HCT116 (cell line): ENCODE measurements around the gene RASL12. TPM values are rescaled to one million over a fixed set of nuclear protein-coding genes. Genes with fewer than 3 reads are reported as not detected.

Experiments used
- ATAC-seq: fragments of 200-7000 bp; cut with Tn5 transposase; 2 replicates; pipeline ENCODE4 v1.9.1; 2020; ENCODE audit warnings: mild to moderate bottlenecking, moderate library complexity
- BruUV-seq: library from RNA; stranded (reverse); fragments of 400-500 nt; replicated peaks from 2 replicates; lab custom pipeline; 2021; lab: Mats Ljungman, UMichigan
- CTCF ChIA-PET: fragments of 300-600 bp; sonication (Branson Sonifier 250); formaldehyde crosslinking; loops from one replicate; lab custom pipeline; 2021; ENCODE audit warnings: antibody characterized with exemption; lab: Charles Lee
- POLR2A ChIA-PET: fragments of 300-600, 350-600 bp; sonication (Branson Sonifier 250); formaldehyde crosslinking; loops from one replicate; lab custom pipeline; 2021; ENCODE audit warnings: antibody characterized with exemption; lab: Charles Lee
- RAD21 ChIA-PET, 2 experiments: fragments of 300-600 bp; sonication (Branson Sonifier 250); formaldehyde crosslinking; loops; one replicate each; lab custom pipeline; 2023; ENCODE audit warnings: low total read pairs in 2 of 2; ENCODE audit not compliant: uncharacterized antibody in 2 of 2, unreplicated experiment in 2 of 2, low non-redundant PET in 1 of 2; lab: Charles Lee
- DNase-seq: peaks from one replicate; pipeline ENCODE4 v3.0.0-alpha.2; 2010; ENCODE audit warnings: low read depth, low spot score
- H2AFZ ChIP-seq: fragments of 200-600 bp; shearing (Covaris generic), sonication (generic); 2 replicates; pipeline ENCODE4 v1.6.1; 2017; ENCODE audit warnings: low read depth, mixed run types, mixed read lengths, antibody characterized with exemption, low read length; ENCODE audit not compliant: poor library complexity, severe bottlenecking
- H3K27ac ChIP-seq: 2 replicates; pipeline ENCODE4 v1.5.1; 2012; ENCODE audit warnings: low read depth, low read length
- H3K27me3 ChIP-seq: fragments of 200-600 bp; sonication (generic); 2 replicates; pipeline ENCODE4 v1.6.1; 2016; ENCODE audit warnings: mixed run types, low read length, mixed read lengths; ENCODE audit not compliant: insufficient read depth
- H3K36me3 ChIP-seq, 2 experiments: fragments of 200-500 bp in 1 of 2; fragments of 200-600 bp in 1 of 2; sonication (Bioruptor generic) in 1 of 2; sonication (generic) in 1 of 2; 2 replicates each; pipeline versions ENCODE4 v1.5.1 to v1.6.1; 2014 to 2016; ENCODE audit warnings: low read length in 2 of 2, inconsistent platforms in 1 of 2, mixed read lengths in 1 of 2, mixed run types in 1 of 2; ENCODE audit not compliant: insufficient read depth in 2 of 2, control insufficient read depth in 1 of 2
- H3K4me1 ChIP-seq, 2 experiments: fragments of 200-600 bp in 1 of 2; sonication (generic) in 1 of 2; 2 replicates each; pipeline versions ENCODE4 v1.5.1 to v1.6.1; 2012 to 2017; ENCODE audit warnings: low read length in 2 of 2, inconsistent platforms in 1 of 2, mild to moderate bottlenecking in 1 of 2, mixed read lengths in 1 of 2, mixed run types in 1 of 2, moderate library complexity in 1 of 2; ENCODE audit not compliant: insufficient read depth in 2 of 2, control insufficient read depth in 1 of 2
- H3K4me2 ChIP-seq: fragments of 200-600 bp; sonication (generic); 2 replicates; pipeline ENCODE4 v1.6.1; 2017; ENCODE audit warnings: mixed run types, low read length, mixed read lengths
- H3K4me3 ChIP-seq, 2 experiments: fragments of 200-600 bp in 1 of 2; sonication (generic) in 1 of 2; replicated peaks in 1 of 2; 2 replicates each; pipeline ENCODE4 v1.5.1; 2011 to 2016; ENCODE audit warnings: low read length in 2 of 2, control low read depth in 1 of 2, low read depth in 1 of 2, mild to moderate bottlenecking in 1 of 2, mixed read lengths in 1 of 2, mixed run types in 1 of 2
- H3K79me2 ChIP-seq: fragments of 200-600 bp; sonication (generic); 2 replicates; pipeline ENCODE4 v1.6.1; 2017; ENCODE audit warnings: mild to moderate bottlenecking, mixed run types, low read length, moderate library complexity, mixed read lengths; ENCODE audit not compliant: insufficient read depth
- H3K9ac ChIP-seq: fragments of 200-600 bp; sonication (generic); 2 replicates; pipeline ENCODE4 v1.6.1; 2016; ENCODE audit warnings: low read length, mixed read lengths
- H3K9me2 ChIP-seq: fragments of 200-600 bp; sonication (generic), shearing (Covaris generic); 2 replicates; pipeline ENCODE4 v1.6.1; 2017; ENCODE audit warnings: mixed run types, mild to moderate bottlenecking, moderate library complexity; ENCODE audit not compliant: insufficient read depth
- H3K9me3 ChIP-seq, 2 experiments: fragments of 200-500 bp in 1 of 2; fragments of 200-600 bp in 1 of 2; sonication (Bioruptor generic) in 1 of 2; sonication (generic) in 1 of 2; 2 replicates each; pipeline ENCODE4 v1.6.1; 2014 to 2017; ENCODE audit warnings: low read length in 2 of 2, mixed read lengths in 2 of 2, inconsistent platforms in 1 of 2, low read depth in 1 of 2, mild to moderate bottlenecking in 1 of 2, mixed run types in 1 of 2, moderate library complexity in 1 of 2; ENCODE audit not compliant: control insufficient read depth in 1 of 2, insufficient read depth in 1 of 2
- H4K20me1 ChIP-seq: fragments of 200-600 bp; sonication (generic), shearing (Covaris generic); 2 replicates; pipeline ENCODE4 v1.6.1; 2017; ENCODE audit warnings: mixed run types, mild to moderate bottlenecking, moderate library complexity; ENCODE audit not compliant: insufficient read depth
- ATF3 ChIP-seq: IDR thresholded peaks from 2 replicates; pipeline ENCODE4 v1.6.1; 2012
- CBX3 ChIP-seq: IDR thresholded peaks from 2 replicates; pipeline ENCODE4 v1.6.1; 2012; ENCODE audit warnings: low read depth
- CEBPB ChIP-seq: IDR thresholded peaks from 2 replicates; pipeline ENCODE4 v1.6.1; 2012; ENCODE audit warnings: low read depth
- CTCF ChIP-seq, 3 experiments: fragments of 200-600 bp in 1 of 3; sonication (generic) in 1 of 3; IDR thresholded peaks in 2 of 3; conservative IDR thresholded peaks in 1 of 3; 2 replicates each; pipeline ENCODE4 v1.5.1; 2012 to 2017; ENCODE audit warnings: low read depth in 2 of 3, low read length in 2 of 3, antibody characterized with exemption in 1 of 3, borderline replicate concordance in 1 of 3, control low read depth in 1 of 3, mild to moderate bottlenecking in 1 of 3, mixed read lengths in 1 of 3, mixed run types in 1 of 3, moderate library complexity in 1 of 3; ENCODE audit not compliant: insufficient read depth in 1 of 3
- EGR1 ChIP-seq: IDR thresholded peaks from 2 replicates; pipeline ENCODE4 v1.6.1; 2012; ENCODE audit warnings: low read depth
- ELF1 ChIP-seq: IDR thresholded peaks from 2 replicates; pipeline ENCODE4 v1.6.1; 2012; ENCODE audit warnings: low read depth, borderline replicate concordance
- EZH2phosphoT487 ChIP-seq: fragments of 200-600 bp; IDR thresholded peaks from 2 replicates; pipeline ENCODE4 v1.6.1; 2018; ENCODE audit warnings: antibody characterized with exemption, borderline replicate concordance
- FOSL1 ChIP-seq: IDR thresholded peaks from 2 replicates; pipeline ENCODE4 v1.6.1; 2012; ENCODE audit warnings: low read depth
- JUND ChIP-seq: IDR thresholded peaks from 2 replicates; pipeline ENCODE4 v1.6.1; 2012
- POLR2AphosphoS5 ChIP-seq: IDR thresholded peaks from 2 replicates; pipeline ENCODE4 v1.6.1; 2011; ENCODE audit warnings: mild to moderate bottlenecking, low read depth, low read length, moderate library complexity
- RAD21 ChIP-seq: IDR thresholded peaks from 2 replicates; pipeline ENCODE4 v1.6.1; 2012; ENCODE audit warnings: low read depth, mild to moderate bottlenecking
- SIN3A ChIP-seq: IDR thresholded peaks from 2 replicates; pipeline ENCODE4 v1.6.1; 2012; ENCODE audit warnings: low read depth
- SRF ChIP-seq: IDR thresholded peaks from 2 replicates; pipeline ENCODE4 v1.6.1; 2012; ENCODE audit warnings: low read depth
- YY1 ChIP-seq: IDR thresholded peaks from 2 replicates; pipeline ENCODE4 v1.6.1; 2011; ENCODE audit warnings: low read length, low read depth, moderate library complexity, mild to moderate bottlenecking; ENCODE audit not compliant: insufficient replicate concordance; ENCODE audit errors: extremely low read depth
- ZFX ChIP-seq: fragments of 450-650 bp; IDR thresholded peaks from 2 replicates; pipeline ENCODE4 v1.6.1; 2017
- ZNF274 ChIP-seq: fragments of 200-500 bp; sonication (Bioruptor generic); IDR thresholded peaks from 2 replicates; pipeline ENCODE4 v1.6.1; 2014; ENCODE audit warnings: mild to moderate bottlenecking, low read depth, low read length, inconsistent platforms
- intact Hi-C: fragments of 100-400 bp; cut with micrococcal nuclease; formaldehyde crosslinking; loops from 2 replicates; pipeline ENCODE4 v1.10.0; 2022
- total RNA-seq: library from RNA; stranded (reverse); gene quantifications from one replicate; pipeline ENCODE4 v1.2.1, GENCODE V29; 2021; ENCODE audit not compliant: unreplicated experiment
- TF ChIP-seq, protein P1 (sequence below): IDR thresholded peaks from 2 replicates; pipeline ENCODE4 v1.6.1; 2012

The RASL12 gene
- total RNA-seq, 1 experiment from 2014 or later, result 0.25 TPM

GRCh38 chr15:65008983-65009382, 58.8 kb downstream of the RASL12 start:
- H3K9me3 ChIP-seq, result peaks cover 6 to 10% of the 10 kb centered on the region in 2 experiments; a peak in 2 of 4 replicates
- H3K4me2 ChIP-seq, result no peak overlapping the region
- no peak for DNase-seq
- no peaks in the 10 kb centered on the region for H3K79me2 ChIP-seq
- no TSS peak for BruUV-seq
- intact Hi-C loops, result no loop called here
- H3K9me2 ChIP-seq, result no peaks in the 10 kb centered on the region
- H3K4me3 ChIP-seq, result no peak overlapping the region
- POLR2A ChIA-PET, result no interaction called here
- no peak for ATAC-seq
- no peak overlapping the region for H3K9ac ChIP-seq
- H3K36me3 ChIP-seq, result peaks cover 11 to 17% of the 10 kb centered on the region in 2 experiments
- H4K20me1 ChIP-seq, result no peaks in the 10 kb centered on the region
- H2AFZ ChIP-seq, result no peak overlapping the region
- CTCF ChIA-PET, result interaction anchor here (1.0 kb wide), 1 partner anchor 9 kb away, joined by 3 read pairs; no protein-coding TSS in a partner anchor
- RAD21 ChIA-PET, result no interaction called here
- TF ChIP-seq ELF1, result no peak
- no peak for TF ChIP-seq SRF
- no peak for TF ChIP-seq EZH2phosphoT487
- no peak for TF ChIP-seq EGR1
- no peak for TF ChIP-seq CEBPB
- TF ChIP-seq ZNF274, result no peak
- TF ChIP-seq RAD21, result no peak
- TF ChIP-seq YY1, result no peak
- no peak for TF ChIP-seq POLR2AphosphoS5
- no peak overlapping the region for H3K27ac ChIP-seq
- H3K4me1 ChIP-seq, result no peaks in the 10 kb centered on the region
- no peaks in the 10 kb centered on the region for H3K27me3 ChIP-seq

GRCh38 chr15:65006876-65007275, 60.9 kb downstream of the RASL12 start:
- no peaks in the 10 kb centered on the region for H3K9me2 ChIP-seq
- DNase-seq (no peak), ATAC-seq (no peak)
- H3K9ac ChIP-seq, result no peak overlapping the region
- no peaks in the 10 kb centered on the region for H3K79me2 ChIP-seq
- BruUV-seq, result no TSS peak
- peaks cover 6 to 7% of the 10 kb centered on the region in 2 experiments; a peak in 3 of 4 replicates for H3K36me3 ChIP-seq
- no peak overlapping the region for H3K4me2 ChIP-seq
- H3K4me3 ChIP-seq, result no peak overlapping the region
- no peak overlapping the region for H3K27ac ChIP-seq
- H3K4me1 ChIP-seq, result no peaks in the 10 kb centered on the region
- ChIA-PET POLR2A (no interaction called here), RAD21 (no interaction called here), CTCF (no interaction called here)
- H3K27me3 ChIP-seq, result no peaks in the 10 kb centered on the region
- no peaks in the 10 kb centered on the region for H3K9me3 ChIP-seq
- intact Hi-C loops, result no loop called here
- no peak overlapping the region for H2AFZ ChIP-seq
- TF ChIP-seq, protein P1, sequence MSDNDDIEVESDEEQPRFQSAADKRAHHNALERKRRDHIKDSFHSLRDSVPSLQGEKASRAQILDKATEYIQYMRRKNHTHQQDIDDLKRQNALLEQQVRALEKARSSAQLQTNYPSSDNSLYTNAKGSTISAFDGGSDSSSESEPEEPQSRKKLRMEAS, result no peak
- no peak for TF ChIP-seq EGR1
- TF ChIP-seq ELF1, result no peak
- no peak for TF ChIP-seq FOSL1
- no peak for TF ChIP-seq POLR2AphosphoS5
- no peak for TF ChIP-seq CTCF (IDR thresholded peaks at IDR 0.05 in 2 of 3, conservative IDR thresholded peaks at IDR 0.05 in 1 of 3; ENCODE audit: borderline replicate concordance in 1 of 3, insufficient read depth in 1 of 3, low read depth in 2 of 3, low read length in 2 of 3)
- no peak for TF ChIP-seq YY1
- TF ChIP-seq ATF3, result no peak
- TF ChIP-seq ZFX, result no peak
- TF ChIP-seq SIN3A, result no peak
- no peak for TF ChIP-seq JUND
- no peak for TF ChIP-seq CBX3
- H4K20me1 ChIP-seq, result no peaks in the 10 kb centered on the region
